ENCODE data around the gene TNC.

- no peak for TF ChIP-seq ZNF274 (IDR thresholded peaks at IDR 0.05; ENCODE audit: low read depth, low read length)
- no peak for TF ChIP-seq SUZ12 (IDR thresholded peaks at IDR 0.05; ENCODE audit: extremely low read depth, insufficient read depth, insufficient read length)
Observed at GRCh38 chr9:115141612-115142011, 23.7 kb upstream of the TNC start.
